HG02571 (cell line): ENCODE measurements around the gene RNF2.
"Not testable (repeated sequence)": the region's sequence is repeated elsewhere in the genome, so short reads cannot be mapped to it uniquely, and the experiment has no call there.

Experiments used
- ATAC-seq: cut with Tn5 transposase; IDR thresholded peaks from one replicate; pipeline ENCODE4 v1.9.1; 2021; ENCODE audit warnings: mild to moderate bottlenecking, moderate library complexity; ENCODE audit not compliant: unreplicated experiment

Gene RNF2

GRCh38 chr1:185049670-185050069 is 4.3 kb downstream of the RNF2 start:
- ATAC-seq: no peak

GRCh38 chr1:185050823-185051451 is 5.6 kb downstream of the RNF2 start:
- ATAC-seq: no peak

- no peak for ATAC-seq
These were observed 7.8 kb downstream of the RNF2 start for GRCh38 chr1:185053204-185053603.

- ATAC-seq: no peak
These were observed 9.2 kb downstream of the RNF2 start for GRCh38 chr1:185054365-185055060.

- ATAC-seq: no peak
These were observed 12.8 kb downstream of the RNF2 start for GRCh38 chr1:185058110-185058509.

- ATAC-seq: no peak
These were observed 13.5 kb downstream of the RNF2 start for GRCh38 chr1:185058876-185059275.

GRCh38 chr1:185059950-185060571 is 14.7 kb downstream of the RNF2 start:
- no peak for ATAC-seq

- peak; percentile 65 for ATAC-seq
These were observed 17.5 kb downstream of the RNF2 start for GRCh38 chr1:185062710-185063370.

GRCh38 chr1:185063719-185064118 is 18.4 kb downstream of the RNF2 start:
- no peak for ATAC-seq

GRCh38 chr1:185065006-185065405 is 19.6 kb downstream of the RNF2 start:
- ATAC-seq: not testable (repeated sequence)

GRCh38 chr1:185066181-185066580 is 20.8 kb downstream of the RNF2 start:
- ATAC-seq: no peak

- no peak for ATAC-seq
These were observed 23.0 kb downstream of the RNF2 start for GRCh38 chr1:185068341-185068740.

GRCh38 chr1:185069202-185069772 is 23.9 kb downstream of the RNF2 start:
- no peak for ATAC-seq

GRCh38 chr1:185070051-185070450 is 24.7 kb downstream of the RNF2 start:
- no peak for ATAC-seq

GRCh38 chr1:185073725-185074124 is 28.4 kb downstream of the RNF2 start:
- no peak for ATAC-seq

- no peak for ATAC-seq
These were observed 28.9 kb downstream of the RNF2 start for GRCh38 chr1:185074307-185074706.

GRCh38 chr1:185075476-185075875 is 30.1 kb downstream of the RNF2 start:
- ATAC-seq: no peak

GRCh38 chr1:185077374-185077773 is 32.0 kb downstream of the RNF2 start:
- ATAC-seq: no peak

GRCh38 chr1:185080422-185080821 is 35.1 kb downstream of the RNF2 start:
- ATAC-seq: no peak

GRCh38 chr1:185083818-185084217 is 38.5 kb downstream of the RNF2 start:
- ATAC-seq: no peak

- ATAC-seq: no peak
These were observed 41.7 kb downstream of the RNF2 start for GRCh38 chr1:185087101-185087500.
